A549 (cell line): ENCODE measurements around the gene SORCS3. TPM values are rescaled to one million over a fixed set of nuclear protein-coding genes. Genes with fewer than 3 reads are reported as not detected.
A peak's percentile ranks its signal among the peaks of the same experiment; 100 is the strongest.

Source experiments
- ATAC-seq, 2 experiments: fragments of 200-7000 bp in 1 of 2; fragments of >200 bp in 1 of 2; cut with Nextera tagmentation in 1 of 2; cut with Tn5 transposase in 1 of 2; 3 replicates each; pipeline versions ENCODE4 v1.8.0 to v1.9.1; 2018 to 2020; ENCODE audit warnings: mild to moderate bottlenecking in 1 of 2, moderate library complexity in 1 of 2
- CTCF ChIA-PET: fragments of 300-600 bp; sonication (Branson Sonifier 250); formaldehyde crosslinking; extraction: SDS; loops from one replicate; lab custom pipeline; 2021; ENCODE audit warnings: antibody characterized with exemption, inconsistent platforms; lab: Yijun Ruan, JAX
- POLR2A ChIA-PET: fragments of 350-600 bp; formaldehyde crosslinking; extraction: SDS; loops from one replicate; lab custom pipeline; 2021; ENCODE audit warnings: antibody characterized with exemption, inconsistent platforms; lab: Yijun Ruan, JAX
- DNase-seq, 2 experiments: peaks; one replicate each; pipeline versions ENCODE4 v3.0.0 to v3.0.0-alpha.2; 2011 to 2016; ENCODE audit warnings: low read depth in 1 of 2, low spot score in 1 of 2
- FAIRE-seq: peaks from 2 replicates; lab custom pipeline; 2011; peaks lifted over from hg19 to GRCh38; lab: Jason Lieb, UNC
- H3K27ac ChIP-seq, 2 experiments: fragments of >200 bp; sonication (Bioruptor Twin); formaldehyde crosslinking; 3 replicates each; pipeline ENCODE4 v1.5.1; 2016 to 2017
- H3K4me1 ChIP-seq: fragments of >200 bp; sonication (Bioruptor Twin); formaldehyde crosslinking; 3 replicates; pipeline ENCODE4 v1.6.1; 2016
- H3K4me2 ChIP-seq: fragments of >200 bp; sonication (Bioruptor Twin); formaldehyde crosslinking; 3 replicates; pipeline ENCODE4 v1.6.1; 2016
- H3K4me3 ChIP-seq: fragments of >200 bp; sonication (Bioruptor Twin); formaldehyde crosslinking; 3 replicates; pipeline ENCODE4 v1.5.1; 2016
- H3K9me3 ChIP-seq: fragments of >200 bp; sonication (Bioruptor Twin); formaldehyde crosslinking; 3 replicates; pipeline ENCODE4 v1.6.1; 2016
- ATOH8 ChIP-seq: fragments of 250-450 bp; sonication (Bioruptor Pico); IDR thresholded peaks from 2 replicates; pipeline ENCODE4 v1.5.0; 2020; ENCODE audit warnings: low read depth, mild to moderate bottlenecking, moderate library complexity
- CBX2 ChIP-seq: fragments of 200-600 bp; sonication (generic); IDR thresholded peaks from 2 replicates; pipeline ENCODE4 v1.6.1; 2016; ENCODE audit warnings: low read depth, mild to moderate bottlenecking, borderline replicate concordance
- CBX8 ChIP-seq: fragments of 200-600 bp; sonication (generic); IDR thresholded peaks from 2 replicates; pipeline ENCODE4 v1.6.1; 2016
- CTCF ChIP-seq: fragments of >200 bp; sonication (Bioruptor Twin); formaldehyde crosslinking; IDR thresholded peaks from 3 replicates; pipeline ENCODE4 v1.5.1; 2016
- FOSL2 ChIP-seq, 2 experiments: fragments of 450-650 bp in 1 of 2; fragments of >200 bp in 1 of 2; sonication (Bioruptor Twin) in 1 of 2; formaldehyde crosslinking; IDR thresholded peaks; 2 replicates each; pipeline versions ENCODE4 v1.5.0 to v1.6.1; 2016 to 2020; ENCODE audit warnings: mild to moderate bottlenecking in 1 of 2, moderate library complexity in 1 of 2
- HES2 ChIP-seq: fragments of >200 bp; sonication (Bioruptor Twin); formaldehyde crosslinking; IDR thresholded peaks from 2 replicates; pipeline ENCODE4 v1.6.1; 2016
- HOXA7 ChIP-seq: fragments of 250-450 bp; sonication (Bioruptor Pico); IDR thresholded peaks from 2 replicates; pipeline ENCODE4 v1.5.0; 2020; ENCODE audit warnings: mild to moderate bottlenecking, moderate library complexity
- HOXB13 ChIP-seq: fragments of 250-450 bp; sonication (Bioruptor Pico); IDR thresholded peaks from 2 replicates; pipeline ENCODE4 v1.5.0; 2020; ENCODE audit warnings: low read depth, mild to moderate bottlenecking, moderate library complexity
- JUNB ChIP-seq: fragments of >200 bp; sonication (Bioruptor Twin); formaldehyde crosslinking; IDR thresholded peaks from 2 replicates; pipeline ENCODE4 v1.6.1; 2016
- KDM1A ChIP-seq: fragments of 200-600 bp; sonication (generic); IDR thresholded peaks from 2 replicates; pipeline ENCODE4 v1.6.1; 2016; ENCODE audit warnings: low read depth, mild to moderate bottlenecking
- MAX ChIP-seq: IDR thresholded peaks from 2 replicates; pipeline ENCODE4 v1.6.1; 2012
- MYC ChIP-seq: IDR thresholded peaks from 2 replicates; pipeline ENCODE4 v1.6.1; 2012; ENCODE audit warnings: mild to moderate bottlenecking, inconsistent platforms, low read length, improper control_type of control experiment, borderline replicate concordance
- PHF8 ChIP-seq: fragments of 200-600 bp; sonication (generic); IDR thresholded peaks from 2 replicates; pipeline ENCODE4 v1.6.1; 2016; ENCODE audit warnings: low read depth, mild to moderate bottlenecking, antibody characterized with exemption, moderate library complexity, borderline replicate concordance
- POLR2A ChIP-seq: IDR thresholded peaks from 2 replicates; pipeline ENCODE4 v1.6.1; 2012; ENCODE audit warnings: mild to moderate bottlenecking, low read length
- RARB ChIP-seq: fragments of 250-450 bp; sonication (Bioruptor Pico); IDR thresholded peaks from 2 replicates; pipeline ENCODE4 v1.8.0; 2021; ENCODE audit warnings: mild to moderate bottlenecking, moderate library complexity
- RCOR1 ChIP-seq: fragments of 150-350 bp; IDR thresholded peaks from 2 replicates; pipeline ENCODE4 v1.6.1; 2014; ENCODE audit warnings: antibody characterized with exemption, low read length, low read depth
- REST ChIP-seq: fragments of 200-600 bp; sonication (generic); IDR thresholded peaks from 2 replicates; pipeline ENCODE4 v1.6.1; 2016; ENCODE audit warnings: antibody characterized with exemption, mild to moderate bottlenecking, moderate library complexity
- SMC3 ChIP-seq: fragments of >200 bp; sonication (Bioruptor Twin); formaldehyde crosslinking; IDR thresholded peaks from 3 replicates; pipeline ENCODE4 v1.6.1; 2018; ENCODE audit warnings: inconsistent platforms
- TP53 ChIP-seq: fragments of 250-450 bp; sonication (Bioruptor Pico); IDR thresholded peaks from 2 replicates; pipeline ENCODE4 v1.5.0; 2021; ENCODE audit warnings: mild to moderate bottlenecking, moderate library complexity
- ZC3H11A ChIP-seq: fragments of 450-650 bp; IDR thresholded peaks from 2 replicates; pipeline ENCODE4 v1.6.1; 2014; ENCODE audit warnings: antibody characterized with exemption, mild to moderate bottlenecking
- ZNF302 ChIP-seq: fragments of 250-450 bp; sonication (Bioruptor Pico); IDR thresholded peaks from 2 replicates; pipeline ENCODE4 v1.9.0; 2021; ENCODE audit warnings: inconsistent platforms, mild to moderate bottlenecking, moderate library complexity
- ZSCAN20 ChIP-seq: fragments of 250-450 bp; sonication (Bioruptor Pico); IDR thresholded peaks from 2 replicates; pipeline ENCODE4 v1.8.0; 2022; ENCODE audit warnings: mild to moderate bottlenecking, moderate library complexity
- WGBS: methylation state at CpG from one replicate; pipeline ENCODE4 v1.1.6; 2017; ENCODE audit errors: missing lambda C conversion rate; 5-methylcytosine and 5-hydroxymethylcytosine counted together
- polyA plus RNA-seq, 4 experiments: library from polyadenylated mRNA; depleted of rRNA in 3 of 4; stranded (reverse); fragments of >200 nt; fragmentation: RNase III in 1 of 4; extraction: RNeasy Plus Mini Kit Qiagen cat#74134 plus additional on column Dnase treatment in 1 of 4; gene quantifications; 2 replicates in 3 of 4; 3 replicates in 1 of 4; pipeline ENCODE4 v1.2.3, GENCODE V29; 2011 to 2017

SORCS3 gene
- polyA plus RNA-seq, 2 of the 4 experiments (the other 2 are of a cell fraction): not detected

GRCh38 chr10:105187243-105187642 is 546.2 kb downstream of the SORCS3 start:
- POLR2A ChIA-PET: no interaction called here
- H3K4me3 ChIP-seq: no peak overlapping the region
- FAIRE-seq: no peak

GRCh38 chr10:105188737-105189462 is 547.8 kb downstream of the SORCS3 start:
- ChIA-PET POLR2A (no interaction called here), CTCF (no interaction called here)
- WGBS: under 1% methylated on average over 6 of the region's 6 CpGs
- H3K27ac ChIP-seq: no peak overlapping the region
- no peak for TF ChIP-seq REST
- no peak for TF ChIP-seq MAX
- TF ChIP-seq RCOR1: no peak
- no peak for TF ChIP-seq HES2
- no peak for TF ChIP-seq PHF8
- TF ChIP-seq ZNF302 (CRISPR knock-in tag): no peak
- no peak for TF ChIP-seq ZC3H11A
- TF ChIP-seq KDM1A: no peak
- no peak for TF ChIP-seq JUNB
- TF ChIP-seq MYC: no peak
- TF ChIP-seq HOXA7 (CRISPR knock-in tag): no peak
- TF ChIP-seq FOSL2 (IDR thresholded peaks at IDR 0.05): no peak
- TF ChIP-seq FOSL2 (CRISPR knock-in tag; IDR thresholded peaks at IDR 0.05): no peak
- no peak for TF ChIP-seq RARB (CRISPR knock-in tag)
- no peak for TF ChIP-seq SMC3
- TF ChIP-seq CBX8: no peak
- no peak for TF ChIP-seq CBX2
- no peak for TF ChIP-seq HOXB13 (CRISPR knock-in tag)
- FAIRE-seq: no peak
- peak; percentile 0 to 1 for DNase-seq
- ATAC-seq: no peak
- no peak overlapping the region for H3K4me3 ChIP-seq
- no peaks in the 10 kb centered on the region for H3K4me1 ChIP-seq
- H3K4me2 ChIP-seq: no peak overlapping the region
- H3K9me3 ChIP-seq: no peaks in the 10 kb centered on the region

More at GRCh38 chr10:105187243-105187642, 546.2 kb downstream of the SORCS3 start:
- WGBS: 12% methylated on average over 3 of the region's 3 CpGs
- no peak overlapping the region for H3K27ac ChIP-seq
- H3K9me3 ChIP-seq: no peaks in the 10 kb centered on the region
- ATAC-seq (no peak), DNase-seq (no peak)
- CTCF ChIA-PET: no interaction called here
- H3K4me2 ChIP-seq: no peak overlapping the region
- no peak for TF ChIP-seq CBX2
- no peak for TF ChIP-seq CTCF
- TF ChIP-seq ATOH8: no peak
- TF ChIP-seq POLR2A: no peak
- TF ChIP-seq KDM1A: no peak
- no peak for TF ChIP-seq ZSCAN20
- TF ChIP-seq TP53 (CRISPR knock-in tag): no peak
- H3K4me1 ChIP-seq: no peaks in the 10 kb centered on the region
